GM12892 (cell line): ENCODE measurements around the gene UBE2E1.

Source experiments
- POLR2A ChIP-seq: IDR thresholded peaks from 2 replicates; pipeline ENCODE4 v1.6.1; 2011; ENCODE audit warnings: low read depth, low read length, control low read depth
- TAF1 ChIP-seq: IDR thresholded peaks from 2 replicates; pipeline ENCODE4 v1.6.1; 2011; ENCODE audit warnings: low read depth, mild to moderate bottlenecking, control low read depth, low read length, borderline replicate concordance

- TF ChIP-seq POLR2A (no peak), TAF1 (no peak)
Measured at GRCh38 chr3:23867400-23867799, 61.6 kb downstream of the UBE2E1 start.
